GM21737 (cell line): ENCODE data around the gene GNAT1.

ENCODE experiments used
- ATAC-seq: cut with Tn5 transposase; IDR thresholded peaks from one replicate; pipeline ENCODE4 v1.9.1; 2021; ENCODE audit warnings: mild to moderate bottlenecking, moderate library complexity; ENCODE audit not compliant: unreplicated experiment

The GNAT1 gene

DNA sequence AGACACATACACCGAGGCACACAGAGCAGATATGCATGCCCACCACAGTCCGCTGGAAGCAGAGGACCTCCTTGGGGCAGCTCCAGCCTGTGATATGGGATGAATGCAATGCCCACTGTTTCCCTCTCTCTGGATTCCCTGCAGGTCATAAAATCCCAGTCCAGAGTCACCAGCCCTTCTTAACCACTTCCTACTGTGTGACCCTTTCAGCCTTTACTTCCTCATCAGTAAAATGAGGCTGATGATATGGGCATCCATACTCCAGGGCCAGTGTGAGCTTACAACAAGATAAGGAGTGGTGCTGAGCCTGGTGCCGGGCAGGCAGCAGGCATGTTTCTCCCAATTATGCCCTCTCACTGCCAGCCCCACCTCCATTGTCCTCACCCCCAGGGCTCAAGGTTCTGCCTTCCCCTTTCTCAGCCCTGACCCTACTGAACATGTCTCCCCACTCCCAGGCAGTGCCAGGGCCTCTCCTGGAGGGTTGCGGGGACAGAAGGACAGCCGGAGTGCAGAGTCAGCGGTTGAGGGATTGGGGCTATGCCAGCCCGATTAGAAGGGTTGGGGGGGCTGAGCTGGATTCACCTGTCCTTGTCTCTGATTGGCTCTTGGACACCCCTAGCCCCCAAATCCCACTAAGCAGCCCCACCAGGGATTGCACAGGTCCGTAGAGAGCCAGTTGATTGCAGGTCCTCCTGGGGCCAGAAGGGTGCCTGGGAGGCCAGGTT, at the start of gene GNAT1:
GNAT1 (plus strand) TSS at position 675 of the 725 bp plus-strand sequence. CDS start 116 bp downstream, outside the sequence.
- no peak for ATAC-seq

DNA sequence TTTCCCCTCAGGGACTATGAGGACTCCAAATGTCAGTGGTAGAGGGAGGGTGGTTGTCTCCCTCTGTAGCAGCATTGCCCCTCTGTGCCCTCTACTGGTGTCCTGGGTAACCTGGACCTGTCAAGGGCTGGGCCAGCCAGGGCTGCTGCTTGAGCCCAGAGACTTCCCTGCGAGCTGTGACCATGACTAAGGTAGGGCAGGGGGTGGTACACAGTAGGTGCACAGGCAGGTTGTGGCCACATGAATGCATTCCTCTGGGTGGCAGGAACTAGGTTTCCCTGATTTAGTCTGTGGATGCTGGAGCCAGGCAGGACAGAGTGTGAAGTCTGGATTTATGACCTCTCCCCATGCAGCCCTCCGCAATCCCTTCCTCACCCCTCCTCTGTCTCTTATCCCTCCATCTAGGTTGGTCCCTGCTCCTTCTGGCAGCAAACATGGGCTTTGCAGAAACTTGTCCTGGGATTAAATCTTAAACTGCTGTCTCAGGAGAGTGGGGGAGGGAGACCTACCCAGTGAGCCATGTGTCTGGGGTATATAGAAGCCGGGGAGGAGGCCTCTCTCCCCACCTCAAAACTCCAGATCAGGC, 45.0 kb upstream of the GNAT1 start:
- ATAC-seq = no peak

DNA sequence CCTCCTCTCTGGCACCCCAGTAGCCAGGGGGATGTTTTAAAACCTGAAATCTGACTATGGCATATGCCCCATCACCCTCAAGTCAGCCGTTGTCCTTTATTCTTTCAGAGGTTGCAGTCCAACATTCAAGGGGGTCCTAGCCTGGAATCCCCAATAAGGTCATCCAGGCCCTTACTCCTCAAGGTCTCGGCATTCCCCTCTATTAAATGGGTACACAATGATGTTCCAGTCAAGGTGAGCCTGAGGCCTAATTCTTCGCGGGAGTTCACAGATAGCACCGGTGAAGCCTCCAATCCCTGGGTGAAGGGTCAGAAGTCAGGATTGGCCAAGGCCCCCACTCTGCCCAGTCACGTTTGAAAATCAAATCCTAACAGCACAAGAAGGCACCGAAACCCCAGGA, 44.4 kb upstream of the GNAT1 start:
- ATAC-seq = no peak

DNA sequence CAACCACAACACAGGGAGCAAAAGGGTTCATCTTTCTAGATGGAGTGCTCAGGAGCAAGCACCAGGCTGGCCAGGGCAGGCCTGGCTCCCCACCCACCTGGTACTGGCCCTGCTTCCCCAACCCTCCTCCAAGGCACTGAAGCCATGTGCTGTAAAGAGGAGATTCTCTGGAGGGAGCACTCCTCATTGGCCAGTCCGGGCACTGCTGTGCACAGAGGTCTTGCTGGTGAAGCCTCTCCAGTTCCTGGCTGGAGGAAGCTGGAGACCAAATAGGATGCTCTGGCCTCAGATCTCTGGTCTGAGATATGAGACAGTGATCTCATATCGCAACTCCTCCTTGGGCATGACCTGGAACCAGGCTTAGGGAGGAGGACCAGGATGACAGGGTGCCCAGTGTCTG, 44.0 kb upstream of the GNAT1 start:
- no peak for ATAC-seq

DNA sequence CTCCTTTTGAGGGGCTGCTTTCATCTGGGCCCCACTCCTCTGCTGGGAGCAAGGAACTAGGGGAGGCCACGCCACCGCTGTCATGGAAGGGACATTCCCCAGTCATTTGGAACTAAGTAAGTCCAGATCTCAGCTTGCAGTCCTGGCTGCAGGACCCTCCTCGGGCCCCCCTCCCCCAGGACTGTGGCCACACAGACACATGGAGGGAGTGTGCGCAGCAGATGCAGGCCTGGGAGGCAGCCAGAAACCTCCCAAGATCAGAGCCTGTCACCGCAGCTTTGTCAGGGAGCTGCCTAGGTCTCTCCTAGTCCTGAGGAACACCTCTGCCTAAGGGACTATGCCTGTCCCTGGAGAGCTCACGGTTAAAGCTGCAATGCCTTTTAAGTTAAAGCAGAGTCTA, 43.5 kb upstream of the GNAT1 start:
- ATAC-seq = no peak

DNA sequence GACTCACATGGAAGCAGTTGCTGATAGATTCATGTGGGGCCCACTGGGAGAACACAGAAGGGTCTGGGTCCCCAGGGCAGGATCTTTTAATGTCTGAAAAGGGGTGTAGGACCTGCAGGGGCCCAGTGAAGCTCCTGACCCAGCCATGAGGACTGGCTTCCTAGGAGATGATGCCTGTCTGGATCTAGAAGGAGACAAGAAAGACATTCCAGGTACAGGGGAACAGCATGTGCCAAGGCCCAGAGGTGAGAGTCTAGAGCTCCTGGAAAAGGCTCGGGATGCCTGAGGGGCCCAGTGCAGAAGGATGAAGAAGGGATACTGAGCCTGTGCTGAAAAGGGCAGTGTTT, 41.0 kb upstream of the GNAT1 start:
- ATAC-seq = no peak

DNA sequence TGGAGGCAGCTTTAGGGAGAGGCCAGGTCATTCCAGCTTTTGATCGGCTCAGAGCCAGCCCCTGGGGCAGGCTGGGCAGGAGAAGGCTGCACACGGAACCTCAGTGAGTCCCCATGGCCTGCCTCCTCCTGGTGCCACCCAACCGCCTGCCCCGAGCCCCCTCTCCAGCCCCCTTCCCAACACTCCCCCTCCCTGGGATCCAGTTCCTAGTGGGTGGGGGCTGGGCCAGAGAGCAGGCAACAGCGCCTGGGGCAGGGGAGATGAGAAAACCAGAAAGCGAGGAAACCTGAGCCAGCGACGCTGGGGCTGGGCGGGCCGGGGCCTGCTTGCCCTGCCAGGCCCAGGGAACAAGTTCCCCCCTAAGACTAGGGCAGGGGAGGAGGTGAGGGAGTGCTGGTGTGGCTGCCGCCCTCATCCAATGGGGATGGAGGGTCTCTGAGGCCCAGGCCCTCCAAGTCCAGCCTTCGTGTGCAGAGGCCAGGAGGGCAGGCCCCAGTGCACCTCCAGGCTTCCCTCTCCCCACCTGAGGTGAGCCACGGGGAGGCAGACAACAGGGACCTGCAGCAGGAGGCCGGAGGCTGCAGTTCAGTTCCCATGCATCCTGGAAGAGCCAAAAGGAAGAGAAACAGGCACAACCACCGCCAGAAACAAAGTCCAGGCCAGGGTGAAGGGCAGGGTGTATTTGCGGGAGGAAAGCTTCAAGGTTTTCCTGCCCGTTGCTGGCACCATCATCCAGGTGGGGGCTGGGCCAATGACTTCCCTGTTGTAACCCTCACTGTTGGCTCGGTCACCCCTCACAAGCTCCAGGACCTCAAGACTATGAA, 40.3 kb upstream of the GNAT1 start:
- ATAC-seq = no peak

DNA sequence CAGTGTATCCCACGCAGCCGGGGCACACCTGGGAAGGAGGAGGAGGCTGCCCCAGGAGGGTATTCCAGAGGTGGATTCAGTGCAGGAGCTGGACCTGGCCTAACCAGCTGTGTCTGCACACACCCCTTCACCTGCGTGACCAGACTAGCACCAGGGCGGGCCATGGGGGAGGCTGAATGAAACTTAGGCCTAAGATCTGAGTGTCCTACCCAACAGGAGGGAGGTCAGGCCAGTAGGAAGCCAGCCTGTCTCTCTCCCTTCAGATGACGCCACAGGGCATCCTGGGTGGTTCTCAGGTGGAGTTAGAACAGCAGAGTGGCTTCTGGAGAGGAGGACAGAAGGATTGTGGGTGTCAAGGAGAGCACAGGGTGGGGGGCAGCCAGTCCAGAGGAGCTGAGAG, 39.7 kb upstream of the GNAT1 start:
- ATAC-seq = no peak

DNA sequence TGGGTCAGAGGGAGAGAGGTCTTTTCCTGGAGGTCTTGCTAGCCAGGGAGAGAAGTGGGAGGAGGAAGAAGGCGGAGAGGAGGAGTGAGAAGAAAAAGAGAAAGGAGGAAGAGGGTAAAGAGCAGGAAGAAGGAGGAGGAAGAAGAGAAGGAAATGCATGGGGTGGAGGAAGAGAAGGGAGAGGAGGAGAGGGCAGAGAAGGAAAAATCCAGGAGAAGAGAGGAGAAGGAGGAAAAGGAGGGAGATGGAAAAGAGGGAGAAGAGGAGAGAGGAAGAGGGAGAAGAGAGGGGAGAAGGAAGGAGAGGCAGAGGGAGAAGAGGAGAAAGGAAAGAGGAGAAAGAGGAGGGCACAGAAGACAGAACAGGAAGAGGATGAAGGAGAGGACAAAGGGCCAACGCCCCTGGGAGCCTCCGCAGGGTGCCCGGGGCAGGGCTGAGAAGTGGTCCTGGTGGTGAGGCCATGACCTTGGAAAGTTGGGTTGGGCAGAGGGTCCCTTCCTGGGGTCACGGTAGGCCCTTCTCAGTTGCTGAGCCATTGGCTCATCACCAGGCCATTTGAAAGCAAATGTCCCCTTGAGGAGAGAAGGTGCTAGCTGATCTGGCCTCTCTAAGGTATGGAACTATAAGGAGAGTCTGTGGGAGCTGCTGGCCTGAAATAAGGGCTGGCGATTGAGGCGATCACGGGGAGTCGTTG, 37.5 kb upstream of the GNAT1 start:
- no peak for ATAC-seq

DNA sequence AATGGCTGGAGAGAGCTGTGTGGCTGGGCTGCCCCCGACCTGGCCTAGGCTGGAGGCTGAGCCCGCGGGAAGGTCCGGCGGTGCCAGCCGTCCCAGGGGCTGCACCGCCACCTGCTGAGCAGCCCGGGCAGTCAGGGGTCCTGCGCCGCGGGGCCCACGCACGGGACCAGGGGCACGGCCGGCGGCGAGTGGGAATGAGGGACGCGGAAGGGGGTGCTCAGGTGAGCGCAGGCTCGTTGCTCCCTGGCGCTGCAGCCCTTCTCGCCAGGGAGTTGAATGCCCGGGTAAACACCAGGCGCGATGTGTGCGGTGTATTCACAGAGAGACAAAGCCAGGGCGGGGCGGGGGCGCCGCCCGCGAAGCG, 37.0 kb upstream of the GNAT1 start:
- peak; percentile 14 for ATAC-seq

DNA sequence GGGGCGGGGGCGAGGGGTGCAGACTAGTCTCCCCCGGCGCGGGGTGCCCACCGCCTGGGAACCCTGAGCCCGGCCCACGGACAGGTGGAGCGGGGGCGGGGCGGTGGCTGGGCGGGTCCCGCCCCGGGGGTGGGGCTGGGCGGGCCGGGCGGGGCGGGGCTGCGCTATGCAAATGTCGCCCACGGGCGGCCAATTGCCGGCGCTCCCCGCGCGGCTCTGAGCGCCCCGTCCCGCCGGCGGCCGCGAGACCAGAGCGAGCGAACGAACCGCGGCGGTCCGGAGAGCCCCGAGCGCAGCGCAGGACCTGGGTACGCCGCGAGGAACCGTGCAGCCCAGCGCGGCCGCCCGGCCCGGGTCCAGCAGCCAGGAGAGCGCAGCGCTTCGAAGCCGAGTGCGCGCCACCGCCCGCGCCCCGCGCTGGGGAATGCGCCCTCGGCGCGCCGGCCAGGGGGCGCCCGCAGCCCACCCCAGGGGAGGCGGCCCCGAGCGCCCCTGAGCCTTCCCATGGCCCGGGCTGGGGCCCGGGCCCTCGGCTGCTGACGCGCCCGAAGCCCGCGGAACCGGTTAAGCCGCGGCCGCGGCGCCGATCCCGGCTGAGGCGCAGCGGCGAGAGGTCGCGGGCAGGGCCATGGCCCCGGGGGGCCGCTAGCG, 36.4 kb upstream of the GNAT1 start, which contains the start of gene SEMA3F:
SEMA3F (plus strand) TSS at position 485 of the 651 bp plus-strand sequence. CDS start 4,299 bp downstream, outside the sequence.
- peak; percentile 57 for ATAC-seq

DNA sequence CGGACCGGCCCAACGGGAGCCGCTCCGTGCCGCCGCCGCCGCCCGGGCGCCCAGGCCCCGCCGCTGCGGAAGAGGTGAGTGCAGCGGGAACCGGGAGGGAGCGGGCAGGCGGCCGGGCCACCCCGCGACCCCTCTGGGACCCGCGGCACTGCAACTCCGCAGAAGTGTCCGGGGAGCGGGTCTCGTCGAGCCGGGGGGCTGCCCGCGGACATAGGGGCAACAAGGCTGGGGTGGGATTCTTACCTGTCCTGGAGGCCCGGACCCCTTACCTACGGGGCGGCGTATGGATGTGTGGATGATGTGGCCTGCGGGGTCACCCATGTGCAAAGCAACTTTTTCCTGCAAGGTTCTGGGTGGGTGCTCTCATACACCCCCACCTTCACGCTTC, 35.9 kb upstream of the GNAT1 start:
- ATAC-seq = no peak

DNA sequence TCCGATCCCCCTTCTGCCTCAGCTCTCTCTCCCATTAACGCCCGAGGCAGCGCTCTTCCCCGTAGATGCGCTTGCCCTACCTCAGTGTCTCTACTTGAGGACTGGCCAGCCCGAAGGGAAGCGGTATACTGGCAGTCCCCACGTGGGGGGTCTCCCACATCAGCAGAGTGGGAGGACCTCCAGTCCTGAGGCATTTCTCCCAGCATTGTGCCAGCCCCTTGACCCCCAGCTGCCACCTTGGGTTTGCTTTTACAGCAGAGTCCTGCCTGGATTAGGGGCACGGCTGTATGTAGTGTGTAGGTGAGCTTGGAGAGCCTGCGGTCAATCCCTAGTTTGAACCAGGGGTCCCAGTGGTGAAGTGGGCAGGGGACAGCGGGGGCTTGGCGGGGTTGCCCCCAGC, 35.5 kb upstream of the GNAT1 start:
- no peak for ATAC-seq

DNA sequence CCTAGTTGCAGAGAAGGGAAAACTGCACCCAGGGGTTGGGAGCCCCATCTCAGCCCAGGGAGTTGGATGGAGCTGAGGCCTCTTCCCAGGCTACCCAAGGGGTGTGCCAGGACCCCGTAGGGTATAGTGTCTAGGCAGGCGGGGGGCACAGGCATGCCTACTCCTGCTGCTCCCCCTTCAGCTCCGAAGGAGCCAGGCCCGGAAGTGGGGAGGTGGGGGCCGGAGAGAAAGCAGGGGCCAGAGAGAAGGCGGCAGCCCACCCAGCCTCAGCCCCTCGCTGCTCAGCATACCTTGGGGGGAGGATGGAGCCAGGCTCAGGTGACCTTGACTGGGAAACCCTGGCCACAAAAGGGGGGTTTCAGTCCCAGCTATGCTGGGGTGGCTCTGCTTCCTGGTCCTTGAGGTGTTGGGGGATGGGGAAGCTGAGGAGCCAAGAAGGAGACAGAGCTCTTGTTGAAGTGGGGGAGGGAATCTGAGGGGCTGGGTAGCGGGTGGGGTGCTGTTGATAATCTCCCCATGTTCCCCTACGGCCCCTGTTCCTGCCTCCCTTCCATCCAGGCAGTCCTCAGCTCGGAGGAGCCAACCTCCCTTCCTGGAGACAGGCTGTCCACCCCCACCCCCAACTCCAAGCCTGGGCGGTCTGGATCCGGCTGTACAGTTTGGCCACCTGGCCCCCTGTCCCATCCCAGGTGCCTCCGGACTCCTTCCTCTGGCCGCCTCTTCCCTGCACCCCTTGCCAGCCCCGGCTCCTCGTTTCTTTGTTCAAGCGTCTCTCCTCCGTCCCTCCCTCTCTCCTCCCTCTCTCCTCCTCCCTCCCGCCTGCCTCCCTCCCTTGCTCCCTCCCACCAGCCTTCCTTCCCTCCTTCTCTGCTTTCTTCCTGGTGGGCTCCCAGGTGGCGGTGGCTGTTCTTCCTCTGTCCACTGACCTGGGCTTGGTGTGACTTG, 34.6 kb upstream of the GNAT1 start:
- no peak for ATAC-seq

DNA sequence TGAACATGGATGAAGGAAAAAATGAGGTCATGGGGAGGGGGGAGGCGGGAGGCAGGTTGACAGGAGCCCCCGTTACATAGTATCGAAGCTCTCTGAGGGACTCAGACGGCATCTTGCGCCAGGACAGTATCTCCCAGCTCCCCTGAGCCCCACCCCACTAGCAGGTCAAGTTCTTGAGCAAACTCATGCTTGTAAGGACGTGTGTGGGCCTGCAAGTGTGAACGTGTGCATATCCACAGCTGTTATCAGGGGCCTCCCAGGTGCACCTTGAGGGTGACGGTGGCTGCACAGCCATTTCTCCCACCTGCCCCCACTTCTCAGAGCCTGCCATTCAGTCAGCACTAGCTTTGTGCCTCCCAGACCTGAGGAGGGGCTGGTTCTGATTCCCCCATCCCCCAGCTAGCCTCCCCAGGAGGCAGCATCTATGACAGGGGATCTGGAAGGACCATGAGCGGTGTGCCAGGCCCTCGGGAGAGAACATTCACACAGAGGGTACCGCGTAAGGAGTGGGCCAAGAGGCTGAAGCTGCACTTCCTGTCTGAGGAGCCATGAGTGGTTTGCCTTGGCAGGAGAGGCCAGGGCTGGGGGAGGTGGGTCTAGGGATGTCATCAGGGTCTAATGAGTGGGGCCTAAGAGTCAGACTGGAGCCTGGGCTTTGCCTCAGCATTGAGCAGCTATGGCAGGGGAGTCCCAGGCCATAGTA, 33.4 kb upstream of the GNAT1 start:
- no peak for ATAC-seq

DNA sequence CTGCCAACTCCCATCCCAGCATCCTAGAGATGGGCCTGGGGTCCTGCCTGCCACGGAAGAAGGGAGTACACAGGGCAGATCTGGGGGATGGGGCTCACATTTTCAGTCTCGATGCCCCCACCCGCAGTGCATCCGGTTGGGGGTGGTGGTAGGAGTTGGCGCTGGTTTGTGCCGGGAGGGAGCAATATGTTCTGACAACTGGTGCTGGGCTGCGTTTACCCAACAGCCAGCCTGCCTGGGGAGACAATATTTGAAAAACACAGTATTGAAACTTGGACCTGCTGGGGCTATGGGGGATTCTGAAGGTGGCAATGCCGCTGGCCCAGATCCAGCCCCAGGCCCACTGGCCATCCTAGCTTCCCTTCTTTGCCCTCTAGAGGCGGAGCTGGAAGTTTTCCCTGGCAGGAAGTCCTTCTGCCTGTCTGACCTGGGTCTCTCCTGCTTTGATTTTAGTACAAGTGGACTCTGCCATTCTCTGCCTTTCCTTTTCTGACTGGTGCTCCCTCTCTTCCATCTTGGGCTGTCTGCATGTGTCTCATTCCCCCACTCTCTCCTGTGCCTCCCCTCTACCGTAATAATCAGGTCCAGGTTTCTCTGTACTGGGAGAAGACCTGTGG, 32.8 kb upstream of the GNAT1 start:
- no peak for ATAC-seq

DNA sequence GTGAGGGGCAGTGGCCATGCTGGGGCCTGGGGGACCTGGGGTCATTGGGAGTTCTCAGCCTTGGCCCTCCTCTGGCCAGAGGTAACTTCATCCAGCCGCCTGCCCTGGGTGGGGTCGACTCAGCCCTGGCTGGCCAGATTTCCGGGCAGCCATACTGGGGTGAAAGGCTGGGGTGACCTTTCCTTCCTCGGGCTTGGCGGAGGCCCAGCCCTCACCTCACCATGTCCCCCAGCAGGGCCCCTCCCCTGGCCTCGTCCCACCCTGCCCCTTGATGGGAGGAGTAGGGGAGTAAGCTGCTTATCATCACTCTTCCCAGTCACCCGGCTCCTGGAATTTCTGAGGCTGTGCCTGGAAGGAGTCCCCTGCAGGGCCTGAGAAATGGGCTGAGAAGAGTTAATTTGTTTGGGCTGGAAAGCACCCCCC, 30.8 kb upstream of the GNAT1 start:
- no peak for ATAC-seq

DNA sequence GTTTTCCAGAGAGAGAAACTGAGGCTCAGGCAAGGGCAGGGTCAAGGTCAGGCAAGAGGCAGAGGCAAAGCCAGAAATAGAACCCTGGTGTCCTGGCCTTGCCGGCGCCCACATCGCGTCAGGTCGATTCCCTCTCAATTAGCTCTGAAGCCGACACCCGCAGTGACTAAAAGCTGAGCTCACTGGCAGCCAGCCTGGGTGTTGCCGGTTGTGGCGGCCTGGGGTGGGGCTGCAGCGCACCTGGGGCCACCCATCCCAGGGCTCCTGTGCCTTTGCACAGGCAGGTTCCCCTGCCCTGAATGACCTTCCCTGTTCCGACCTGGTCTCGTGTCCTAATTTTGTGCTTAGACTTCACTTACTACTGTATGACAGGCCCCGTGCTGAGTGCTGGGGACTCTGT, 30.1 kb upstream of the GNAT1 start:
- ATAC-seq = no peak
